Astrocyte (in vitro differentiated cells and primary cell): ENCODE results near the gene TTC23.

Experiments
- EZH2 ChIP-seq: IDR thresholded peaks from 2 replicates; pipeline ENCODE4 v1.6.1; 2012; ENCODE audit warnings: mild to moderate bottlenecking, low read length, inconsistent platforms; ENCODE audit not compliant: insufficient read depth
- TF ChIP-seq, protein P1 (sequence below): IDR thresholded peaks from 2 replicates; pipeline ENCODE4 v1.5.1; 2011; ENCODE audit warnings: low read depth, mild to moderate bottlenecking, inconsistent platforms, low read length, moderate library complexity; ENCODE audit not compliant: insufficient read depth

DNA sequence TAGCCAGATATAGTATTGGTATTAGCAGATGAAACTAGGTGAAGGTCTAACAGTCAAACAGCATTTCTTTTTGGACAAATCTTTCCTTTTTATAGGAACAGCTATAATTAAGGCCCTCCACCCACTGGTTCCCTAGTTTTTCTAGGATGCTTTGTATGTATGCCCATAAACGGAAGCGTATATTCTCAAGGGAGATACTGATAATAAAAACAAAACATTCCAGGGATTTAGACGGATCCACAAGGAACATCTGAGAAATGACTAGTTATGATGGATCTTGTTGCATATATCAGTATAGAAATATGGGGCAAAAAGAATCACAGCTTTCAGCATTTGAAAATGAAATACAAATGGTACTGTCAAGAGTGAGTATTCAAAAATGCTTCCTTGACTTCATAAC is 24.4 kb upstream of the TTC23 start:
- TF ChIP-seq, protein P1, sequence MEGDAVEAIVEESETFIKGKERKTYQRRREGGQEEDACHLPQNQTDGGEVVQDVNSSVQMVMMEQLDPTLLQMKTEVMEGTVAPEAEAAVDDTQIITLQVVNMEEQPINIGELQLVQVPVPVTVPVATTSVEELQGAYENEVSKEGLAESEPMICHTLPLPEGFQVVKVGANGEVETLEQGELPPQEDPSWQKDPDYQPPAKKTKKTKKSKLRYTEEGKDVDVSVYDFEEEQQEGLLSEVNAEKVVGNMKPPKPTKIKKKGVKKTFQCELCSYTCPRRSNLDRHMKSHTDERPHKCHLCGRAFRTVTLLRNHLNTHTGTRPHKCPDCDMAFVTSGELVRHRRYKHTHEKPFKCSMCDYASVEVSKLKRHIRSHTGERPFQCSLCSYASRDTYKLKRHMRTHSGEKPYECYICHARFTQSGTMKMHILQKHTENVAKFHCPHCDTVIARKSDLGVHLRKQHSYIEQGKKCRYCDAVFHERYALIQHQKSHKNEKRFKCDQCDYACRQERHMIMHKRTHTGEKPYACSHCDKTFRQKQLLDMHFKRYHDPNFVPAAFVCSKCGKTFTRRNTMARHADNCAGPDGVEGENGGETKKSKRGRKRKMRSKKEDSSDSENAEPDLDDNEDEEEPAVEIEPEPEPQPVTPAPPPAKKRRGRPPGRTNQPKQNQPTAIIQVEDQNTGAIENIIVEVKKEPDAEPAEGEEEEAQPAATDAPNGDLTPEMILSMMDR = no peak
- no peak for TF ChIP-seq EZH2
